ENCODE results near the gene TMEM204. TPM values are rescaled to one million over a fixed set of nuclear protein-coding genes. Genes with fewer than 3 reads are reported as not detected.

TMEM204 gene
- total RNA-seq, 4 donors from 2014 or later: 9.4 to 22.5 (median 13.3) TPM

GRCh38 chr16:1502092-1503004 is 31.1 kb upstream of the TMEM204 start:
- H3K4me3 ChIP-seq: no peak overlapping the region
- no peaks in the 10 kb centered on the region for H3K27me3 ChIP-seq
- in situ Hi-C loops (cut with MboI; ENCODE audit: low pct_ligation_motif_present in 1 of 4, low pct_unique_long_range_greater_than_20kb in 1 of 4, low sequenced_read_pairs in 3 of 4): no loop called here
- WGBS, 2 donors (ENCODE audit: low coverage in 1 of 2): 97% methylated on average over 25 of the region's 42 CpGs; no CpG with 5 or more reads in 1 of the 2 donors
- H3K36me3 ChIP-seq: peaks cover 0 to 38% (median 17%) of the 10 kb centered on the region in 4 donors
- no peak for DNase-seq
- no peaks in the 10 kb centered on the region for H3K4me1 ChIP-seq
- no peaks in the 10 kb centered on the region for H3K9me3 ChIP-seq
- no peak overlapping the region for H3K27ac ChIP-seq
- no peak for TF ChIP-seq EP300 (IDR thresholded peaks at IDR 0.05; ENCODE audit: low read depth)
- TF ChIP-seq POLR2A (IDR thresholded peaks at IDR 0.05): no peak
- no peak for TF ChIP-seq POLR2AphosphoS5 (IDR thresholded peaks at IDR 0.05)
- TF ChIP-seq, protein P1, sequence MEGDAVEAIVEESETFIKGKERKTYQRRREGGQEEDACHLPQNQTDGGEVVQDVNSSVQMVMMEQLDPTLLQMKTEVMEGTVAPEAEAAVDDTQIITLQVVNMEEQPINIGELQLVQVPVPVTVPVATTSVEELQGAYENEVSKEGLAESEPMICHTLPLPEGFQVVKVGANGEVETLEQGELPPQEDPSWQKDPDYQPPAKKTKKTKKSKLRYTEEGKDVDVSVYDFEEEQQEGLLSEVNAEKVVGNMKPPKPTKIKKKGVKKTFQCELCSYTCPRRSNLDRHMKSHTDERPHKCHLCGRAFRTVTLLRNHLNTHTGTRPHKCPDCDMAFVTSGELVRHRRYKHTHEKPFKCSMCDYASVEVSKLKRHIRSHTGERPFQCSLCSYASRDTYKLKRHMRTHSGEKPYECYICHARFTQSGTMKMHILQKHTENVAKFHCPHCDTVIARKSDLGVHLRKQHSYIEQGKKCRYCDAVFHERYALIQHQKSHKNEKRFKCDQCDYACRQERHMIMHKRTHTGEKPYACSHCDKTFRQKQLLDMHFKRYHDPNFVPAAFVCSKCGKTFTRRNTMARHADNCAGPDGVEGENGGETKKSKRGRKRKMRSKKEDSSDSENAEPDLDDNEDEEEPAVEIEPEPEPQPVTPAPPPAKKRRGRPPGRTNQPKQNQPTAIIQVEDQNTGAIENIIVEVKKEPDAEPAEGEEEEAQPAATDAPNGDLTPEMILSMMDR (IDR thresholded peaks at IDR 0.05): no peak
- intact Hi-C loops (cut with DNase I; ENCODE audit: low total_unique reads): no loop called here

DNA sequence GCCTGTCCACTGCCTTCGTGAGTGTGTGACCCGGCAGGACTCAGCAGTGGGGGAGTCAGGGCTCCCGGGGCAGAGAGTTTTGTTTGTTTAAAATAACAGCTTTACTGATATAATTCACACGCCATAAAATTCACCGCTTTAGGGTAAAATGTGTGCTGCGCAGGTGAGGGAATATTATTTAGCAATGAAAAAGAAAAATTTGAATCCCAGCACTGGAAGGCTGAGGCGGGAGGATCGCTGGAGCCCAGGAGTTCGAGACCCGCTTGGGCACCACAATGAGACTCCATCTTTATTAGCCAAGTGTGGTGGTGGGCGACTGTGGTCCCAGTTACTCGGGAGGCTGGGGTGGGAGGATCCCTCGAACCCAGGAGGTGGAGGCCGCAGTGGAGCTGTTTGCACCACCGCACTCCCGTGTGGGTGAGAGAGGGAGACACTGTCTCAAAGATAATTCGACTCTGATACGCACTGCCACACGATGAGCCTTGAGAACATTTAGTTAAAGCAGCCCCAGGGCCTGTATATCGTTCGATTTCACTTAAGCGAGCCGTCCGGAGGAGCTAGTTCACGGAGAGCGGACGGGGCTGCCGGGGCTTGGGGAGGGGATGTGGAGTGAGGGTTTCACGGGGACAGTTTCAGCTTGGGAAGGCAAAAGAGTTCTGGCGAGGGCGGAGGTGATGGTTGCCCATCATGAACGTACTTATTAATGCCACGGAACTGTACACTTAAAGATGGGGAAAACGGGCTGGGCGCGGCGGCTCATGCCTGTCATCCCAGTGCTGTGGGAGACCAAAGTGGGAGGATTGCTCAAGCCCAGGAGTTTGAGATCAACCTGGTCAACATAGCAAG is 30.1 kb upstream of the TMEM204 start:
- H3K4me1 ChIP-seq: no peaks in the 10 kb centered on the region
- no peak overlapping the region for H3K4me3 ChIP-seq
- TF ChIP-seq EP300 (IDR thresholded peaks at IDR 0.05; ENCODE audit: low read depth) (no peak), POLR2A (IDR thresholded peaks at IDR 0.05) (no peak), POLR2AphosphoS5 (IDR thresholded peaks at IDR 0.05) (no peak)
- TF ChIP-seq, protein P1 (IDR thresholded peaks at IDR 0.05): no peak
- no peaks in the 10 kb centered on the region for H3K9me3 ChIP-seq
- H3K27me3 ChIP-seq: no peaks in the 10 kb centered on the region
- no peak for DNase-seq
- peaks cover 0 to 38% (median 17%) of the 10 kb centered on the region in 4 donors for H3K36me3 ChIP-seq
- in situ Hi-C loops (cut with MboI; ENCODE audit: low pct_ligation_motif_present in 1 of 4, low pct_unique_long_range_greater_than_20kb in 1 of 4, low sequenced_read_pairs in 3 of 4) (no loop called here), intact Hi-C loops (cut with DNase I; ENCODE audit: low total_unique reads) (no loop called here)
- 91 to 97% methylated on average over 11 to 37 of the region's 37 CpGs for WGBS, 2 donors (ENCODE audit: low coverage in 1 of 2)
- H3K27ac ChIP-seq: no peak overlapping the region

GRCh38 chr16:1505073-1505844 is 28.2 kb upstream of the TMEM204 start:
- no peak overlapping the region for H3K4me3 ChIP-seq
- 89% methylated on average over 22 of the region's 37 CpGs; no CpG with 5 or more reads in 1 of the 2 donors for WGBS, 2 donors (ENCODE audit: low coverage in 1 of 2)
- H3K27me3 ChIP-seq: no peaks in the 10 kb centered on the region
- no peaks in the 10 kb centered on the region for H3K4me1 ChIP-seq
- intact Hi-C loops (cut with DNase I; ENCODE audit: low total_unique reads): no loop called here
- no peaks in the 10 kb centered on the region for H3K9me3 ChIP-seq
- no peak for DNase-seq
- in situ Hi-C loops (cut with MboI; ENCODE audit: low pct_ligation_motif_present in 1 of 4, low pct_unique_long_range_greater_than_20kb in 1 of 4, low sequenced_read_pairs in 3 of 4): no loop called here
- peaks cover 0 to 30% (median 14%) of the 10 kb centered on the region in 4 donors for H3K36me3 ChIP-seq
- no peak overlapping the region for H3K27ac ChIP-seq
- TF ChIP-seq, protein P1 (IDR thresholded peaks at IDR 0.05): no peak
- no peak for TF ChIP-seq EP300 (IDR thresholded peaks at IDR 0.05; ENCODE audit: low read depth)
- no peak for TF ChIP-seq POLR2AphosphoS5 (IDR thresholded peaks at IDR 0.05)
- TF ChIP-seq POLR2A (IDR thresholded peaks at IDR 0.05): no peak

Data from transverse colon (tissue), 4 donors.